Measurements from ENCODE around the gene ATCAY.
"Not testable (repeated sequence)": the region's sequence is repeated elsewhere in the genome, so short reads cannot be mapped to it uniquely, and the experiment has no call there.

ATCAY gene

DNA sequence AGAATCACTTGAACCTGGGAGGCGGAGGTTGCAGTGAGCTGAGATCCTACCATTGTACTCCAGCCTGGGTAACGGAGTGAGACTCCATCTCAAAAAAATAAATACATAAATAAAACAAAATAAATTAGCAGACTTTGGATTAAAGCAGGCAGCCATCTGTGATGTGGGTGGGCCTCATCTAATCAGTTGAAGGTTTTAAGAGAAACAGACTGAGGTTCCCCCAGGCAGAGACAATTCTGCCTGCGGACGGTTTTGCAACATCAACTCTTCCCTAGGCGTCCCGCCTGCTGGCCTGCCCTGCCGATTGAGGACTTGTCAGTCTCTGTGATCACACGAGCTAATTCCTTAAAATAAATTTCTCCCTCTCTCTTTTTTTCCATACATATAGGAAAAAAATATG is 23.7 kb downstream of the ATCAY start:
- no peak for DNase-seq

DNA sequence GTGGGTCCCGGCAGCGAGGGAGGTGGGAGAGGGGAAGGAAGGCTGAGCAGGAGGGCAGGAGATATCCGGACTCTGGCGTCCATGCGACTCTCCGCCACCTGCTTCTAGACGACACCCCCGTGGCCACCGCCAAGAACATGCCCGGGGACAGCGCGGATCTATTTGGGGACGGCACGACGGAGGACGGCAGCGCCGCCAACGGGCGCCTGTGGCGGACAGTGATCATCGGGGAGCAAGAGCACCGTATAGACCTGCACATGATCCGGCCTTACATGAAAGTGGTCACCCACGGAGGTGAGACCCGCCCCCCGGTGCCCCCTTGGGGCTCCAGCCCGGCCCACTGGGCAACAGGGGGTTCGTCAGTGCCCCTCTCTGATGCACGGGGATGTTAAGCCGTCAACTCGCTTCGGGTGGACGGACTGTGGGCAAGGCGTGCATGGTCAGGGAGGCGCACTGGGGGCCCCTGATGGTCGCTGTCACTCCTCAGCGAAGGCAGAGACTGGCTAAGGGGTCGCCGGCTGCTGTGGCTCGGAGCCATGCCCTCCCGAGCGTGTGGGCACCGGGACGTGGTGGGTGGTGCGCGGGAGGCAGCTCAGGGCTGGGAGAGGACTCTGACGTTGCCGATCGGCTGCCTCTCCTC is 27.3 kb downstream of the ATCAY start:
- no peak for DNase-seq

DNA sequence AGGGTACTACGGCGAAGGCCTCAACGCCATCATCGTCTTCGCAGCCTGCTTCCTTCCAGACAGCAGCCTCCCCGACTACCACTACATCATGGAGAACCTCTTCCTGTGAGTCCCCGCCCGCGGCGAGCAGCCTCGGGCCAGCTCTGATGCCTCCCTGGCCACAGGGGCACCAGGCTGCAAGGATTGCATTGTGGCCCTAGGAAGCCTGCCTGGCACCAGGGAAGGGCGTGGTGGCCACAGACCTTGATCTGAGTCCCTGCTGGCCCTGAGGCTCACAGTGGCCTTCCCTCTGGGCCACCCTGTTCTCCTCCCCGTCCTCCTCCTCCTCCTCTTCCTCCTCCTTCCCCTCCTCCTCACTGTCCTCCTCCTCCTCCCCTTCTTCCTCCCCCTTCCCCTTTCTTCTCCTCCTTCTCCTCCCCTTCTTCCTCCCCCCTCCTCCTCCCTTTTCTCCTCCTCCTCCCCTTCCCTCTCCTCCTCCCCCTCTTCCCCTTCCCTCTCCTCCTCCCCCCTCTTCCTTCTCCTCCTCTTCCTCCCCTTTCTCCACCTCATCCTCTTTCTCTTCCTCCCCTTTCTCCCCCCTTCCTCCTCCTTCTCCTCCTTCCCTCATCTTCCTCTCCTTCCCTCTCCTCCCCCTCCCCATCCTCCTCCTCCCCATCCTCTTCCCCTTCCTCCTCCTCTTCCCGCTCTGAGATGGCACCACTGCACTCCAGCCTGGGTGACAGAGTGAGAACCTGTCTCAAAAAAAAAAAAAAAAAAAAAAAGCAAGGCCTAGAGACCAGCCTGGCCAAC is 28.0 kb downstream of the ATCAY start:
- no peak for DNase-seq

DNA sequence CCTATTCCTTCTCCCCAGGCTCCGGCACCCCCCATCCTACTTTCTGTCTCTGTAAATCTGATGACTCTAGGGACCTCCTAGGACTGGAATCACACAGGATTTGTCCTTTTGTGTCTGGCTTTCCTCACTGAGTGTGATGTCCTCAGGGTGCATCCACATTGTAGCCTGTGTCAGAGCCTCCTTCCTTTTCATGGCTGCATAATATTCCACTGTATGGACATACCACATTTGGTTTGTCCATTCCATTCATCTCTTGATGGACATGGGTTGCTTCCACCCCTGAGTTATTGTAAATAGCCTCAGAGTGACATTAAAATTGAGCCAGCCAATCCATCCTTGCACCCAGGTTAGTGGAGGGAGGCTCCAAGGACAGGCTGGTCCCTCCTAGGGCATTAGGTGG is 29.6 kb downstream of the ATCAY start:
- no peak for DNase-seq

DNA sequence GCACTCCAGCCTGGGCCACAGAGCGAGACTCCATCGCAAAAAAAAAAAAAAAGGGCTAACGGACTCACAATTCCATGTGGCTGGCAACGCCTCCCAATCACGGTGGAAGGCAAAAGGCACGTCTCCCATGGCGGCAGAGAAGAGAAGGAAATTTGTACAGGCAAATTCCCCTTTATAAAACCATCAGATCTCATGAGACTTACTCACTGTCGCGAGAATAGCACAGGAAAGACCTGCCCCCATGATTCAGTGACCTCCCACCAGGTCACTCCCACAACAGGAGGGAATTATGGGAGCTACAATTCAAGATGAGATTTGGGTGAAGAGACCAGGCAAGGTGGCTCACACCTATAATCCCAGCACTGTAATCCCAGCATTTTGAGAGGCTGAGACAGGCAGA is 33.7 kb downstream of the ATCAY start:
- DNase-seq = no peak

DNA sequence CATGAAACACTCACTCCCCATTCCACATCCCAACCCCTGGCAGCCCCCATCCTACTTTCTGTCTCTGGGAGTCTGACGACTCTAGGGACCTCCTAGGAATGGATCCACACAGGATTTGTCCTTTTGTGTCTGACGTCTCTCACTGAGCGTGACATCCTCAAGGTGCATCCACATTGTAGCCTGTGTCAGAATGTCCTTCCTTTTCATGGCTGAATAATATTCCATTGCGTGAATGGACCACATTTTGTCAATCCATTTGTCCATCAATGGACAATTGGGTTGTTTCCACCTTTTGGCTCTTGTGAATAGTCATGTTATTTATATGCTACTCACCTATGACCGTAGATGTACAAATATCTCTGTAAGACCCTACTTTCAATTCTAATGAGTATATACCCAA is 35.5 kb downstream of the ATCAY start:
- DNase-seq = no peak

DNA sequence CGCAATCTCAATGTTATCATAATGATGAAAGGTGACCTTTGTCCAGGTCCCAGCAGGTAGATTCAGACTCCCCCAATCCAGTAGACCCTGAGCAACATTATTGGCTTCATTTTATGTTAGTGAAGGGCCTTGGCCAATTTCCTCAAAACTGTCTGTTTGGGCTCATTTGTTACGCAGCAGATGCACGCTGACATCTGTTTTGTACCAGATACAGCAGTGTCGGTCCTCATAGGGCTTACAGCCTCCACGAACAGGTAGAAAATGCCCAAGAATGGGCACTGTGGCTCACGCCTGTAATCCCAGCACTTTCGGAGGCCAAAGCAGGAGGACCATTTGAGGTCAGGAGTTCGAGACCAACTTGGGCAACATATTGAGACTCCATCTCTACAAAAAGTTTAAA is 39.3 kb downstream of the ATCAY start:
- no peak for DNase-seq

DNA sequence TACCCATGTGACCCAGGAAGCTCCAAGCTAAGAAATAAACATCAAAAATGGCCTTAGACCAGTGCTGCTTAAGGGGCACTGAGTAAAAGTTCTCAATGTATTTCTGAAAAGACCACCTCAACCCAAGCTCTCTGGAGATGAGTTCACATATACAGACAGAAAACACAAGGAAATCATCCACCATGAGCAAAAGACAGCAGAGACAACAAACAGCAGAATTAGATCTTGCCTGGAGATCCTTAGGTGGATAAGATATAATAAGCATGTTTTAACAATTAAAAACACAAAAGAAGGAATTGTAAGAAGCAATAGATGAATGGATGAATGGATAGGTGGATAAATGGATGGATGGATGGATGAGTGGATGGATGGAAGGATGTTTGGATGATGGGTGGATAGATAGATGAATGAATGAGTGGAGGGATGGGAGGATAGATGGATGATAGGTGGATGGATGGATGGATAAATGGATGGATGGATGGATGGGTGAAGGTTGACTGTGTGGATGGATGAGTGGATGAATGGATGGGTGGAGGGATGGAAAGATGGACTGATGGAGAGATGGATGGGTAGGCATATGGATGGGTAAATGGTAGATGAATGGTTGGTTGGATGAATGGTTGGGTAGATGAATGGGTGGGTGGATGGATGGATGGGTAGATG is 42.7 kb downstream of the ATCAY start:
- DNase-seq = no peak

DNA sequence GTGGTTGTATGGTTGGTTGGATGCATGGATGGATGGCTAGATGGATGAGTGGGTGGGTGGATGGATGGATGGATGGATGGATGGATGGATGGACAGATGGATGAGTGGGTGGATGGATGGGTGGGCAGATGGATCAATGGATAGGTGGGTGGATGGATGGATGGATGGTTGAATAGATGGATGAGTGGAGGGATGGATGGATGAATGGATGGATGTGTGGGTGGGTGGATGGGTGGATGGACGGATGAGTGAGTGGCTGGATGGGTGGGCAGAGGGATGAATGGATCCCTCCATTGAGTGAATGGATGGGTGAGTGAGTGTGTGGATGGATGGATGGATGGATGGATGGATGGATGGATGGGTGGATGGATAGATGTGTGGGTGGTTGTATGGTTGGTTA is 43.4 kb downstream of the ATCAY start:
- no peak for DNase-seq

DNA sequence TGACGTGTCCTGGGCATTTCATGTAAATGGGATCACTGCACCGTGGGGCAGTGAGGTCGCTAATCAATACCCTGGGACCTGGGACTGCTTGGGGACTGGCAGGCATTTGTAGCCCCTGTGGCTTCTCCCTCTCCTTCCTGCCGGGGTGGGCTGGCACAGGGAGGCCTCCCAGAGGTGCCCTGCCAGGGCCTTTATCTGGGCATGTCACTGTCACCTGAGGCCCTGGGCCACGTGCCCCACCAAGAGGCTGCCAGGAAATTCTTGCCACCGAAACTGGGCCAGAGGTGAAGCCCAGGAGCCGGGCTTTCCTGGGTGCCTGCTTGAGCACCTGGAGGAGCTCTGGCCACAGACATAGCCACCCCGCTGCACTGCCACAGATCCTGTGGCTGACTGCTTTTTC is 50.6 kb downstream of the ATCAY start:
- DNase-seq = no peak

DNA sequence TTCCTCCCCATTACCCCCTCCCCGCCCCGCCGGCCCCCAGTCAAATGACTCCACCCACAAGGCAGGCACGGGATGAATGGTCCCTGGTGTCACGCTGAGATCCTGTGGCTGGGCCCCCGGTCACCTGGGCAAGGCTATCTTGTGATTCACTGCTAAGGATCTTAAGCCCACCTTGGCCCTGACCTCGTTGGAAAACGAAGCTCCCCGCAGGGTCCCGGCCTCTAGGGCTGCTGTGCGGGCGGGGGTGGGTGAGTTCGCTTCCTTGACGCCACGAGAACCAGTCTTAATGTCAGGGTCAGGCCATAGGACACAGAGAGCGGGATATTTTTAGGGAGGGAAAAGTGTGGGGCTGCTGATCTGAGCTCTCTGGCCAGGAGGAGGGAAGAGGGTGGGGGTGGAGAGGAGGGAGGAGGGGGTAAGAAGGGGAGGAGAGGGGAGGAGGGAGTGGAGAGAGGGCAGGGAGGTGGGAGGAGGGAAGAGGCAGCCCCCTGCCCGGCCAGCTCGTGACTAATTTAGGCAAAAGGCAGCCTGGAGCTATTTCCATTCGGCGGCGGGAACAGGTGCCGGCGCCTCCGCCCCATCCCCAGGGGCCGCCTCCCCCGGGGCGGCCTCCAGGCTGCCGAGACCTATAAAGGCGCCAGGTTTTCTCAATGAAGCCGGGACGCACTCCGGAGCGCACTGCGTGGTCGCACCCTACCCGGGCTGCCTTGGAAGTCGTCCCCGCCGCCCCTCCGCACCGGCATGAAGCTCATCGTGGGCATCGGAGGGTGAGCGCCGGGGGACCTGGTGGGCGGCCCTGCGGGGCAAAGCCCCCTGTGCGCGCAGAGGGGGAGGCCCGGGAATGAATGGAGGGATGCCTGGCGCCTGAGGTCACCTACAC is 52.7 kb downstream of the ATCAY start, which contains the start of gene NMRK2:
NMRK2 (plus strand) TSS at position 139 of the 880 bp plus-strand sequence; CDS start at position 742, 603 bp downstream.
- DNase-seq = no peak

DNA sequence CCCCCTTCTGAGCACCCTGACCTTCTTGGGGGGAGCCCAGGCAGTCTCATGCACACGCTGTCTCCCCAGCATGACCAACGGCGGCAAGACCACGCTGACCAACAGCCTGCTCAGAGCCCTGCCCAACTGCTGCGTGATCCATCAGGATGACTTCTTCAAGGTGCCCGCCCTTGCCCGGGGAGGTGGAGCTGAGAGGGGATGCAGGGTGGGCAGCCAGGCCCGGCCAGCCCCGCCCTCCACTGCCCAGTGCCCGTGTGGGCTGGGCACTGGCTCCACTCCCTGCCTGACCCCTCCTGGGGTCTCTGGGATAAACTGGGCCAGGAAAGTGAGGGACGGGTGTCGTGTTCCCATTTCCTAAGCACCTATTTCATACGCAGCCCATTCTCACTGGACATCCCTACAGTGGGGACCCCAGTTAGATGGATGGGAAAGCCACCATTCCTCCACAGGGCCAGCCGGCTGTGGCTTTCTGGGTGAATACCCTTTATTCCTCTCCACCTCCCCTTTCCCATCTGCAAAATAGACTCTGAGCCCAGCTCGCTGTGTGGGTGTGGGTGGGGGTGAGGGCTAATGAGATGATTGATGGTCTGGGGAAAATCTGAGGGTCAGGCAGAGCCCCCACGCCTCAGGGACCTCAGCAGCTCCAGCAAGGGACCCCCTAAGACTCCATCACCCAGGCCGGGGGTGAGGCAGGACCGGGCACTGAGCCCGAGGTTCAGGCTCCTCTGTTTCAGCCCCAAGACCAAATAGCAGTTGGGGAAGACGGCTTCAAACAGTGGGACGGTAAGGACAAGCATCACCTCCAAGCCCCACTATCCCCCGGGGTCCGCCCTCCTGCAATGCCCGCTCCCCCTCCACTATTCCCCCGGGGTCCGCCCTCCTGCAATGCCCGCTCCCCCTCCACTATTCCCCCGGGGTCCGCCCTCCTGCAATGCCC is 56.3 kb downstream of the ATCAY start:
- DNase-seq = no peak

DNA sequence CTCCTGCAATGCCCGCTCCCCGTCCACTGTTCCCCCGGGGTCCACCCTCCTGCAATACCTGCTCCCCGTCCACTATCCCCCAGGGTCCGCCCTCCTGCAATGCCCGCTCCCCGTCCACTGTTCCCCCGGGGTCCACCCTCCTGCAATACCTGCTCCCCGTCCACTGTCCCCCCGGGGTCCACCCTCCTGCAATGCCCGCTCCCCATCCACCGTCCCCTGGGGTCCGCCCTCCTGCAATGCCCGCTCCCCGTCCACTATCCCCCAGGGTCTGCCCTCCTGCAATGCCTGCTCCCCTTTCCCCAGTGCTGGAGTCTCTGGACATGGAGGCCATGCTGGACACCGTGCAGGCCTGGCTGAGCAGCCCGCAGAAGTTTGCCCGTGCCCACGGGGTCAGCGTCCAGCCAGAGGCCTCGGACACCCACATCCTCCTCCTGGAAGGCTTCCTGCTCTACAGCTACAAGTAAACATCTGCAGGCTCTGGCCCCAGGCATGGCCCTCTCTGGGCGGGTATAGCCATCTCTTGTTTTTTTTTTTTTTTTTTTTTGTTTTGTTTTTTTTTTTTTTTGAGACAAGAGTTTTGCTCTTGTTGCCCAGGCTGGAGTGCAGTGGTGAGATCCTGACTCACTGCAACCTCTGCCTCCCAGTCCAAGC is 57.9 kb downstream of the ATCAY start:
- DNase-seq = not testable (repeated sequence)

DNA sequence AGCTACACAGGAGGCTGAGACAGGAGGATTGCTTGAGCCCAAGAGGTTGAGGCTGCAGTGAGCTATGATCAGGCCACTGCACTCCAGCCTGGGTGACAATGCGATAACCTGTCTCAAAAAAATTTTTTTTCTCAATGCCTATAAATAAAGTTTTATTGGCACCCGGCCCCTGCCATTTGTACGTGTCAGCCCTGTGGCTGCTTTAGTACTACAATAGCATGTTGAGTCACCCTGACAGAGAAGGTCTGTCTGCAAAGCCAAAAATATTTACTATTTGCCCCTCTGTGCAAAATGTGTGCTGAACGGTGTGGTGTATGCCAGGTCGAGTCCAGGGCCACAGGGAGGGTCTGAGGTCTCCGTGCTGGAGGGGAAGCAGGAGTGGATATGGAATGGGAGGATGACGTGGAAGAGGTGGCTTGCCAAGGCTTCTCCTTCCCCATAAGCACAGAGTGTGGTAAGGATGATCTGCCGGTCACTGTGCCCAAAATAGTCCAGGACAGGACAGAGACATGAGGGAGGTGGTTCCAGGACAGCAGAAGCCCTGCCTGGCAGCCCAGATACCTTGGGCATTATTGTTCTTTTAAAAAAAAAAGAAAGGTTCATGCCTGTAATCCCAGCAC is 62.4 kb downstream of the ATCAY start:
- DNase-seq = no peak

DNA sequence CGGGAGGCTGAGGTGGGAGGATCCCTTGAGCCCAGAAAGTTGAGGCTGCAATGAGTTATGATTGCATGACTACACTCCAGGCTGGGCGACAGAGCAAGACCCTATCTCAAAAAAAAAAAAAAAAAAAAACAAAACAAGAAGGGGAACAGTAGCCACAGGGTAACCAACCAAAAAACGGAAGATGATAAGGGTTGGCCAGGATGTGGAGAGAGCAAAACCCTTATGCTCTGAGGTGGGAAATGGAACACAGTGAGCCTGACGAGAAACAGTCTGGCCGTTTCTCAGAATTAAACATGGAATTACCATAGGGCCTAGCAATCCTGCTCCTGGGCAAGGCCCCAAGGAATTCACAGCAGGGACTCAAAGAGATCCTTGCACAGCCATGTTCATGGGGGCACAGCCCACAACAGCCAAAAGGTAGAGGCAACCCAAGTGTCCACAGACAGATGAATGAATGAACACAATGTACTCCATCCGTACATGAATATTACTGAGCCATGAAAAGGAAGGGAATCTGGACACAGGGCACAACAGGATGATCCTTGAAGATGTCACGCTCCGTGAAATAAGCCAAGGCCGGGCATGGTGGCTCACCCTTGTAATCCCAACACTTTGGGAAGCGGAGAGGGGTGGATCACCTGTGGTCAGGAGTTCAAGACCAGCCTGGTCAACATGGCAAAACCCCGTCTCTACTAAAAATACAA is 63.7 kb downstream of the ATCAY start:
- no peak for DNase-seq

DNA sequence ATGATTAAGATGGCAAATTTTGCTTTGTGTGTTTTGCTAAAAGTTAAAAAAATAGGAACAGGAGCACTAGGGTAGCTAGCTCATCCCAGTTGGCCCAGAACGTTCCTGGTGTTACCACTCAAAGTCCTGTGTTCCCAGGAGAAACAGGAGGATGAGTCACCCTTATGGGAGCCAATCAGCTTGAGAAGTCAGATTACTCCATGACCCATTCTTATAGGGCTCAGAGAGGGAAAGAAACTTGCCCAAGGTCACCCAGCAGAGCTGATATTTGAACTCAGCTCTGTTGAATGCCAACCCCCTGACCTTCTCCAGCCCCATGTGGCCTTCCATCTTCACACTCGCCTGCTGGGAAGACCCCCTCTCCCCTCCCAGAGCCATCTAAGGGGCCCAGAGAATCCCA is 65.4 kb downstream of the ATCAY start:
- DNase-seq = no peak

DNA sequence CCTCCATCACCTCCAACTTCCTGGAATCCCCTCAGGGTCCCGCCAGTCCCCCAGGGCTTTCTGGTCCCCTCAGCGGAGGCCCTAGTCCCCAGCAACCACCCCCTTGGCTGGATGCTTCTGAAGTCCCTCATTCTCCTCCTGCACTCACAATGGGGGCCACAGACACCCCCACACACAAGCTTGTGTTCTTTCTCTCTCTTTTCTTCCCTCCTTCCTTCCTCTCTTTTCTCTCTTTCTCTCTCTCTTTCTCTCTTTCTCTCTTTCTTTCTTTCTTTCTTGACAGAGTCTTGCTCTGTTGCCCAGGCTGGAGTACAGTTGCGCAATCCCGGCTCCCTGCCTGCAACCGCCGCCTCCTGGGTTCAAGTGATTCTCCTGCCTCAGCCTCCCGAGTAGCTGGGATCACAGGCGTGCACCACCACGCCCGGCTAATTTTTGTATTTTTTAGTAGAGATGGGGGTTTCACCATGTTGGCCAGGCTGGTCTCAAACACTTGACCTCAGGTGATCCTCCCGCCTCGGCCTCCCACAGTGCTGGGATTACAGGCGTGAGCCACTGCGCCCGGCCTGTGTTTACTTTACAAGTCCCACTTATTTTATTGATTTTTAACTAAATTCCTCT is 66.9 kb downstream of the ATCAY start:
- DNase-seq = not testable (repeated sequence)

DNA sequence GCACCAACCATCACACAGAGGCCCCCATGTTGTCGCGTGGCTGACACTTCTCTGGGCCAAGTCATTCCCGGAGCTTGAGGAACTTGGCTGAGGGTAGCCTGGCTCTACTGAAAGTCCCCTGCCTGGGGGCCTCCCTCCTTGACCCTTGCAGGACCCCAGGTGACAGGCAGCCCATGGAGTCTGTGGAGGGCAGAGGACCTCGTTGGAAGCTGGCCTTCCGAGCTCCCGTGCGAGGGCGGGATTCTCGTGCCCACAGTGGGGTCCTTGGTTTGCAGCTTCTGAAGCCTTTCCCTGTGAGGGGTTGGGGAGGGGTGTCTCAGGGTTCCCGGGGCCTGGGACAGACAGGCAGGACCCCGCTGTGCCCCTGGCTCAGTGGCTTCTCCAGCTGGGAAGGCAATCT is 68.8 kb downstream of the ATCAY start:
- no peak for DNase-seq

DNA sequence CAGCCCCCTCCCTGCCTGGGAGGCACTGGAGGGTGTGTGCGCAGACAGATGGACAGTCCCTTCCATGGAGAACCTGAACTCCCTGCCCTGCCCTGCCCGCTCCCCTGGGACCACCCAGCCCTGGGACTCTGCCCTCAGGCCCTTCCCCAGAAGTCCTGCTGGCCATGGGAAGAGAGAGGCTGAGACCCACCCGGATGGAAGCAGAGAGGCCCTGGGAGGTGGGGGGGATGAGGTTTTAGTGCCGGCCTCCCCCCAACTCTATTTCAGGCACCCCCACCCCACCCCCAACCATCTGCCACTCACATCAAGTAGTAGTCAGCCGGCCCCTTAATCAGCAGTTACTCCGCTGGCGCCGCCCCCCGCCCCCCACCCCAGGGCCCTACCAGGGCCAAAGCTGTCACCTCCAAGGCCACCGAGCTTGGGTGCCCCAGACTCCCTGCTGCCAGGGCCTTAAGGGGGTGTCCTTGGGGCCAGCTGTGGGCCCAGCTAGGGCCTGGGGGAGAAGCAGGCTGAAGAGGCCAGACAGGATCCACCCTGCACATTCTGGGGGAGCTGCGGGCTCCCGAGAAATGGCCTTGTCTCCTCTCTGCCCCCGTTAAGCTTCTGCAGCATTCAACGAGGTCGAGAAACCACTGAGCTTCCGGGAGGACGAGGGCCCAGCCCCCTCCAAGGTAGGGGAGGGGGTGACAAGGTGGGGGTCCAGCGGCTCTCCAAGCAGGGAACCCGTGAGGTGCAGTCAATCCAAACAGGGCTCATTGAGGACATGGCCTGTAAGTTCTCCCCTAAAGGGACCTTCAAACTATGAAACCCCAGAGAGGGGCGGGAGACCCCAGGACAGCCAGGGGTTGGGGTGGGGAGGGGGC is 69.7 kb downstream of the ATCAY start:
- no peak for DNase-seq

Data from CD4-positive, alpha-beta T cell treated with Interferon gamma for 1 hour (primary cell).